ENCODE results near the gene CMSS1. TPM values are rescaled to one million over a fixed set of nuclear protein-coding genes. Genes with fewer than 3 reads are reported as not detected.

CMSS1 gene
- total RNA-seq, 1 experiment from 2014 or later, result 70.6 TPM

- Mint-ChIP-seq H3K4me1 (peaks cover 21% of the 10 kb centered on the region), H3K4me3 (no peak overlapping the region), H3K27ac (no peak overlapping the region), H3K9me3 (peaks cover 17% of the 10 kb centered on the region), H3K27me3 (ENCODE audit: low read depth) (peaks cover 2% of the 10 kb centered on the region; the same call in 1 of the 2 replicates), H3K36me3 (peaks cover 11% of the 10 kb centered on the region)
- TF ChIP-seq NR3C1 (CRISPR knock-in tag; conservative IDR thresholded peaks at IDR 0.05; ENCODE audit: low read depth) (no peak), ZNF423 (CRISPR knock-in tag; IDR thresholded peaks at IDR 0.05) (no peak), EMX1 (CRISPR knock-in tag; IDR thresholded peaks at IDR 0.05) (no peak), OVOL2 (CRISPR knock-in tag; IDR thresholded peaks at IDR 0.05; ENCODE audit: borderline replicate concordance) (no peak), MYBL2 (CRISPR knock-in tag; IDR thresholded peaks at IDR 0.05) (no peak), RORB (CRISPR knock-in tag; IDR thresholded peaks at IDR 0.05) (no peak), NR2C2 (CRISPR knock-in tag; IDR thresholded peaks at IDR 0.05) (no peak), ARID4B (CRISPR knock-in tag; IDR thresholded peaks at IDR 0.05; ENCODE audit: borderline replicate concordance) (no peak), NR1H2 (CRISPR knock-in tag; IDR thresholded peaks at IDR 0.05) (no peak), ZNF232 (CRISPR knock-in tag; IDR thresholded peaks at IDR 0.05) (no peak)
- TF ChIP-seq, protein P1, sequence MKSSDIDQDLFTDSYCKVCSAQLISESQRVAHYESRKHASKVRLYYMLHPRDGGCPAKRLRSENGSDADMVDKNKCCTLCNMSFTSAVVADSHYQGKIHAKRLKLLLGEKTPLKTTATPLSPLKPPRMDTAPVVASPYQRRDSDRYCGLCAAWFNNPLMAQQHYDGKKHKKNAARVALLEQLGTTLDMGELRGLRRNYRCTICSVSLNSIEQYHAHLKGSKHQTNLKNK (CRISPR knock-in tag; IDR thresholded peaks at IDR 0.05), result no peak
- TF ChIP-seq, protein P2, sequence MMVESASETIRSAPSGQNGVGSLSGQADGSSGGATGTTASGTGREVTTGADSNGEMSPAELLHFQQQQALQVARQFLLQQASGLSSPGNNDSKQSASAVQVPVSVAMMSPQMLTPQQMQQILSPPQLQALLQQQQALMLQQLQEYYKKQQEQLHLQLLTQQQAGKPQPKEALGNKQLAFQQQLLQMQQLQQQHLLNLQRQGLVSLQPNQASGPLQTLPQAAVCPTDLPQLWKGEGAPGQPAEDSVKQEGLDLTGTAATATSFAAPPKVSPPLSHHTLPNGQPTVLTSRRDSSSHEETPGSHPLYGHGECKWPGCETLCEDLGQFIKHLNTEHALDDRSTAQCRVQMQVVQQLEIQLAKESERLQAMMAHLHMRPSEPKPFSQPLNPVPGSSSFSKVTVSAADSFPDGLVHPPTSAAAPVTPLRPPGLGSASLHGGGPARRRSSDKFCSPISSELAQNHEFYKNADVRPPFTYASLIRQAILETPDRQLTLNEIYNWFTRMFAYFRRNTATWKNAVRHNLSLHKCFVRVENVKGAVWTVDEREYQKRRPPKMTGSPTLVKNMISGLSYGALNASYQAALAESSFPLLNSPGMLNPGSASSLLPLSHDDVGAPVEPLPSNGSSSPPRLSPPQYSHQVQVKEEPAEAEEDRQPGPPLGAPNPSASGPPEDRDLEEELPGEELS (CRISPR knock-in tag; IDR thresholded peaks at IDR 0.05), result no peak
- DNase-seq (ENCODE audit: low spot score) (no peak), ATAC-seq (peak; percentile 37; the same call in 1 of the 2 replicates)
- ChIA-PET POLR2A (interaction anchor here (0.6 kb wide), 2 partner anchors 16 kb away, joined by 3 to 4 read pairs; no protein-coding TSS in a partner anchor), CTCF (interaction anchor here (0.6 to 2.8 kb wide), 6 partner anchors 9 to 318 kb away, joined by 3 to 14 read pairs (median 3); no protein-coding TSS in a partner anchor)
These were observed 368.2 kb downstream of the CMSS1 start for GRCh38 chr3:100185847-100186246.

- Mint-ChIP-seq H3K36me3 (no peaks in the 10 kb centered on the region), H3K4me3 (no peak overlapping the region), H3K4me1 (peaks cover 7% of the 10 kb centered on the region), H3K27me3 (ENCODE audit: low read depth) (peaks cover 2% of the 10 kb centered on the region; the same call in 1 of the 2 replicates), H3K27ac (no peak overlapping the region), H3K9me3 (peaks cover 3% of the 10 kb centered on the region; the same call in 1 of the 2 replicates)
- POLR2A ChIA-PET, result no interaction called here
- ATAC-seq (no peak), DNase-seq (ENCODE audit: low spot score) (no peak)
- TF ChIP-seq, protein P3, sequence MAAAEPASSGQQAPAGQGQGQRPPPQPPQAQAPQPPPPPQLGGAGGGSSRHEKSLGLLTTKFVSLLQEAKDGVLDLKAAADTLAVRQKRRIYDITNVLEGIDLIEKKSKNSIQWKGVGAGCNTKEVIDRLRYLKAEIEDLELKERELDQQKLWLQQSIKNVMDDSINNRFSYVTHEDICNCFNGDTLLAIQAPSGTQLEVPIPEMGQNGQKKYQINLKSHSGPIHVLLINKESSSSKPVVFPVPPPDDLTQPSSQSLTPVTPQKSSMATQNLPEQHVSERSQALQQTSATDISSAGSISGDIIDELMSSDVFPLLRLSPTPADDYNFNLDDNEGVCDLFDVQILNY (CRISPR knock-in tag; IDR thresholded peaks at IDR 0.05), result no peak
- TF ChIP-seq E2F1 (CRISPR knock-in tag; IDR thresholded peaks at IDR 0.05) (no peak), EMX1 (CRISPR knock-in tag; IDR thresholded peaks at IDR 0.05) (no peak), GTF2I (CRISPR knock-in tag; conservative IDR thresholded peaks at IDR 0.05) (no peak)
- TF ChIP-seq, protein P4, sequence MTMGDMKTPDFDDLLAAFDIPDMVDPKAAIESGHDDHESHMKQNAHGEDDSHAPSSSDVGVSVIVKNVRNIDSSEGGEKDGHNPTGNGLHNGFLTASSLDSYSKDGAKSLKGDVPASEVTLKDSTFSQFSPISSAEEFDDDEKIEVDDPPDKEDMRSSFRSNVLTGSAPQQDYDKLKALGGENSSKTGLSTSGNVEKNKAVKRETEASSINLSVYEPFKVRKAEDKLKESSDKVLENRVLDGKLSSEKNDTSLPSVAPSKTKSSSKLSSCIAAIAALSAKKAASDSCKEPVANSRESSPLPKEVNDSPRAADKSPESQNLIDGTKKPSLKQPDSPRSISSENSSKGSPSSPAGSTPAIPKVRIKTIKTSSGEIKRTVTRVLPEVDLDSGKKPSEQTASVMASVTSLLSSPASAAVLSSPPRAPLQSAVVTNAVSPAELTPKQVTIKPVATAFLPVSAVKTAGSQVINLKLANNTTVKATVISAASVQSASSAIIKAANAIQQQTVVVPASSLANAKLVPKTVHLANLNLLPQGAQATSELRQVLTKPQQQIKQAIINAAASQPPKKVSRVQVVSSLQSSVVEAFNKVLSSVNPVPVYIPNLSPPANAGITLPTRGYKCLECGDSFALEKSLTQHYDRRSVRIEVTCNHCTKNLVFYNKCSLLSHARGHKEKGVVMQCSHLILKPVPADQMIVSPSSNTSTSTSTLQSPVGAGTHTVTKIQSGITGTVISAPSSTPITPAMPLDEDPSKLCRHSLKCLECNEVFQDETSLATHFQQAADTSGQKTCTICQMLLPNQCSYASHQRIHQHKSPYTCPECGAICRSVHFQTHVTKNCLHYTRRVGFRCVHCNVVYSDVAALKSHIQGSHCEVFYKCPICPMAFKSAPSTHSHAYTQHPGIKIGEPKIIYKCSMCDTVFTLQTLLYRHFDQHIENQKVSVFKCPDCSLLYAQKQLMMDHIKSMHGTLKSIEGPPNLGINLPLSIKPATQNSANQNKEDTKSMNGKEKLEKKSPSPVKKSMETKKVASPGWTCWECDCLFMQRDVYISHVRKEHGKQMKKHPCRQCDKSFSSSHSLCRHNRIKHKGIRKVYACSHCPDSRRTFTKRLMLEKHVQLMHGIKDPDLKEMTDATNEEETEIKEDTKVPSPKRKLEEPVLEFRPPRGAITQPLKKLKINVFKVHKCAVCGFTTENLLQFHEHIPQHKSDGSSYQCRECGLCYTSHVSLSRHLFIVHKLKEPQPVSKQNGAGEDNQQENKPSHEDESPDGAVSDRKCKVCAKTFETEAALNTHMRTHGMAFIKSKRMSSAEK (CRISPR knock-in tag; IDR thresholded peaks at IDR 0.05; ENCODE audit: borderline replicate concordance), result no peak
- TF ChIP-seq, protein P5, sequence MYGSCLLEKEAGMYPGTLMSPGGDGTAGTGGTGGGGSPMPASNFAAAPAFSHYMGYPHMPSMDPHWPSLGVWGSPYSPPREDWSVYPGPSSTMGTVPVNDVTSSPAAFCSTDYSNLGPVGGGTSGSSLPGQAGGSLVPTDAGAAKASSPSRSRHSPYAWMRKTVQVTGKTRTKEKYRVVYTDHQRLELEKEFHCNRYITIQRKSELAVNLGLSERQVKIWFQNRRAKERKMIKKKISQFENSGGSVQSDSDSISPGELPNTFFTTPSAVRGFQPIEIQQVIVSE (CRISPR knock-in tag; IDR thresholded peaks at IDR 0.05; ENCODE audit: borderline replicate concordance), result no peak
- TF ChIP-seq, protein P6, sequence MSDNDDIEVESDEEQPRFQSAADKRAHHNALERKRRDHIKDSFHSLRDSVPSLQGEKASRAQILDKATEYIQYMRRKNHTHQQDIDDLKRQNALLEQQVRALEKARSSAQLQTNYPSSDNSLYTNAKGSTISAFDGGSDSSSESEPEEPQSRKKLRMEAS (CRISPR knock-in tag; IDR thresholded peaks at IDR 0.05), result no peak
- CTCF ChIA-PET, result no interaction called here
These were observed 371.8 kb downstream of the CMSS1 start for GRCh38 chr3:100189444-100189964.
